Gastroesophageal sphincter (tissue), 4 donors: ENCODE measurements around the gene SEMA4A. TPM values are rescaled to one million over a fixed set of nuclear protein-coding genes. Genes with fewer than 3 reads are reported as not detected.
A peak's percentile ranks its signal among the peaks of the same experiment; 100 is the strongest.

Source experiments
- ATAC-seq: fragments of 150-250 bp; one replicate; pipeline ENCODE4 v1.9.1; 2016; ENCODE audit warnings: mild to moderate bottlenecking, moderate library complexity
- H3K27ac ChIP-seq, 4 donors: fragments of 200-600 bp; sonication (generic) in 3 of 4; 1 replicate in 3 of 4; 2 replicates in 1 of 4; pipeline ENCODE4 v1.5.1; 2016 to 2019
- H3K27me3 ChIP-seq: fragments of 200-600 bp; sonication (generic); one replicate; pipeline ENCODE4 v1.5.1; 2019
- H3K36me3 ChIP-seq, 2 donors: fragments of 200-600 bp; sonication (generic); one replicate each; pipeline ENCODE4 v1.5.1; 2019; ENCODE audit warnings: control low read depth in 1 of 2
- H3K4me1 ChIP-seq, 3 donors: fragments of 200-600 bp; sonication (generic); 1 replicate in 2 of 3; 2 replicates in 1 of 3; pipeline ENCODE4 v1.5.1; 2016 to 2019; ENCODE audit warnings: control low read depth in 2 of 3
- H3K4me3 ChIP-seq, 2 donors: fragments of 200-600 bp; sonication (generic); one replicate each; pipeline ENCODE4 v1.5.1; 2019; ENCODE audit warnings: mild to moderate bottlenecking in 1 of 2, moderate library complexity in 1 of 2
- H3K9me3 ChIP-seq, 3 donors: fragments of 200-600 bp; sonication (generic); one replicate each; pipeline ENCODE4 v1.5.1; 2017 to 2019; ENCODE audit warnings: control low read depth in 2 of 3
- CTCF ChIP-seq, 4 experiments: fragments of 200-600 bp in 2 of 4; fragments of 450-650 bp in 2 of 4; sonication (generic) in 1 of 4; IDR thresholded peaks; one replicate each; pipeline ENCODE4 v1.5.1; 2017 to 2019; ENCODE audit warnings: antibody characterized with exemption in 4 of 4, mild to moderate bottlenecking in 2 of 4, moderate library complexity in 2 of 4
- EP300 ChIP-seq: sonication (generic); formaldehyde crosslinking; IDR thresholded peaks from one replicate; pipeline ENCODE4 v1.6.1; 2017; ENCODE audit warnings: antibody characterized with exemption, mild to moderate bottlenecking
- POLR2A ChIP-seq, 2 donors: fragments of 450-650 bp; IDR thresholded peaks; one replicate each; pipeline ENCODE4 v1.6.1; 2017; ENCODE audit warnings: antibody characterized with exemption in 2 of 2, mild to moderate bottlenecking in 2 of 2, moderate library complexity in 1 of 2
- POLR2AphosphoS5 ChIP-seq: sonication (generic); formaldehyde crosslinking; IDR thresholded peaks from one replicate; pipeline ENCODE4 v1.6.1; 2017; ENCODE audit warnings: antibody characterized with exemption
- WGBS, 2 donors: methylation state at CpG; one replicate each; pipeline ENCODE4 v1.1.5; 2018; ENCODE audit warnings: low coverage in 1 of 2; 5-methylcytosine and 5-hydroxymethylcytosine counted together
- total RNA-seq, 4 donors: library from RNA; depleted of rRNA; stranded (reverse); fragments of >200 nt; gene quantifications; one replicate each; pipeline ENCODE4 v1.1.0, GENCODE V29; 2016

The SEMA4A gene
- total RNA-seq, 4 donors from 2014 or later, result 1.7 to 7.5 (median 3.4) TPM

GRCh38 chr1:156150333-156151011 lies 2.9 kb upstream of the SEMA4A start:
- H3K27me3 ChIP-seq, result peaks cover 41% of the 10 kb centered on the region
- WGBS, 2 donors, result 11 to 23% methylated on average over 4 to 5 of the region's 10 CpGs
- H3K36me3 ChIP-seq, result no peaks in the 10 kb centered on the region
- ATAC-seq, result no peak
- H3K27ac ChIP-seq, result no peak overlapping the region
- no peak overlapping the region for H3K4me3 ChIP-seq
- H3K4me1 ChIP-seq, result peaks cover 6 to 20% (median 14%) of the 10 kb centered on the region in 3 donors
- H3K9me3 ChIP-seq, result no peaks in the 10 kb centered on the region
- TF ChIP-seq EP300, result no peak
- TF ChIP-seq POLR2AphosphoS5, result no peak
- TF ChIP-seq POLR2A (IDR thresholded peaks at IDR 0.05), result no peak
- no peak for TF ChIP-seq CTCF (IDR thresholded peaks at IDR 0.05)

GRCh38 chr1:156151093-156151688 lies 2.2 kb upstream of the SEMA4A start:
- no peak for ATAC-seq
- Histone ChIP-seq H3K9me3 (no peaks in the 10 kb centered on the region), H3K27me3 (peaks cover 41% of the 10 kb centered on the region), H3K4me1 (peaks cover 5 to 12% (median 9%) of the 10 kb centered on the region in 3 donors), H3K4me3 (no peak overlapping the region), H3K27ac (no peak overlapping the region), H3K36me3 (no peaks in the 10 kb centered on the region)
- TF ChIP-seq EP300 (no peak), CTCF (IDR thresholded peaks at IDR 0.05) (no peak), POLR2A (IDR thresholded peaks at IDR 0.05) (no peak), POLR2AphosphoS5 (no peak)
- WGBS, 2 donors, result 100% methylated on average over 1 of the region's 6 CpGs; no CpG with 5 or more reads in 1 of the 2 donors

- TF ChIP-seq POLR2A (IDR thresholded peaks at IDR 0.05), result no peak
- no peak for TF ChIP-seq EP300
- no peak for TF ChIP-seq POLR2AphosphoS5
- TF ChIP-seq CTCF (IDR thresholded peaks at IDR 0.05), result no peak
- Histone ChIP-seq H3K4me1 (no peaks in the 10 kb centered on the region), H3K27ac (no peak overlapping the region), H3K4me3 (no peak overlapping the region), H3K9me3 (no peaks in the 10 kb centered on the region), H3K27me3 (peaks cover 41% of the 10 kb centered on the region), H3K36me3 (no peaks in the 10 kb centered on the region)
- no peak for ATAC-seq
- WGBS, 2 donors, result 44 to 71% methylated on average over 2 to 5 of the region's 5 CpGs
Measured at GRCh38 chr1:156152628-156153027, 757 bp upstream of the SEMA4A start.

GRCh38 chr1:156154317-156154749 lies 948 bp downstream of the SEMA4A start:
- H3K4me1 ChIP-seq, result no peaks in the 10 kb centered on the region
- WGBS, 2 donors, result 66 to 92% methylated on average over 2 to 6 of the region's 11 CpGs
- no peaks in the 10 kb centered on the region for H3K36me3 ChIP-seq
- H3K9me3 ChIP-seq, result no peaks in the 10 kb centered on the region
- H3K27ac ChIP-seq, result no peak overlapping the region
- peaks cover 40% of the 10 kb centered on the region for H3K27me3 ChIP-seq
- ATAC-seq, result peak; percentile 12
- no peak overlapping the region for H3K4me3 ChIP-seq
- TF ChIP-seq POLR2AphosphoS5, result no peak
- no peak for TF ChIP-seq POLR2A (IDR thresholded peaks at IDR 0.05)
- TF ChIP-seq CTCF (IDR thresholded peaks at IDR 0.05), result no peak
- no peak for TF ChIP-seq EP300
